ENCODE results near the gene RGS10. TPM values are rescaled to one million over a fixed set of nuclear protein-coding genes. Genes with fewer than 3 reads are reported as not detected.

Gene RGS10
- total and polyA plus RNA-seq, 2 of the 8 experiments (the other 6 are each of a cell fraction or from before 2014, with no cell fraction given): 5.5 to 13.1 TPM

- TF ChIP-seq RFX5 (IDR thresholded peaks at IDR 0.05; ENCODE audit: borderline replicate concordance, low read depth, low read length) (no peak), ZNF274 (IDR thresholded peaks at IDR 0.05; ENCODE audit: borderline replicate concordance, extremely low read depth, low read length) (no peak), YY1 (IDR thresholded peaks at IDR 0.05; ENCODE audit: low read depth, low read length) (no peak), RXRA (IDR thresholded peaks at IDR 0.05; ENCODE audit: insufficient read depth, low read depth, low read length) (no peak)
These were observed 17.8 kb downstream of the RGS10 start (continued) for GRCh38 chr10:119524720-119525070.

All from H1 (cell line).